T-helper 2 cell (primary cell): ENCODE measurements around the gene GSTT2.

Experiments
- DNase-seq, 5 experiments: peaks; one replicate each; pipeline versions ENCODE4 v3.0.0 to v3.0.0-alpha.2; 2012 to 2022

Gene GSTT2

GRCh38 chr22:24009227-24010017 is 29.5 kb downstream of the GSTT2 start:
- DNase-seq, result no peak

- DNase-seq, result no peak
These were observed 30.1 kb downstream of the GSTT2 start for GRCh38 chr22:24010018-24010391.

- DNase-seq, result no peak
These were observed 31.8 kb downstream of the GSTT2 start for GRCh38 chr22:24011735-24012068.

- DNase-seq, result no peak
These were observed 36.2 kb downstream of the GSTT2 start for GRCh38 chr22:24016156-24016555.

GRCh38 chr22:24021304-24021703 is 41.4 kb downstream of the GSTT2 start:
- DNase-seq, result no peak

- peak in 1 of 5 experiments; percentile 25 for DNase-seq
These were observed 43.4 kb downstream of the GSTT2 start for GRCh38 chr22:24023204-24023789.

- DNase-seq, result no peak
These were observed 44.4 kb downstream of the GSTT2 start for GRCh38 chr22:24024354-24024753.

GRCh38 chr22:24025475-24025874 is 45.5 kb downstream of the GSTT2 start:
- no peak for DNase-seq

GRCh38 chr22:24026056-24026455 is 46.1 kb downstream of the GSTT2 start:
- no peak for DNase-seq

GRCh38 chr22:24026733-24027132 is 46.8 kb downstream of the GSTT2 start:
- DNase-seq, result no peak

- no peak for DNase-seq
These were observed 47.5 kb downstream of the GSTT2 start for GRCh38 chr22:24027389-24027975.

- no peak for DNase-seq
These were observed 48.1 kb downstream of the GSTT2 start for GRCh38 chr22:24027991-24028390.

- DNase-seq, result no peak
These were observed 48.6 kb downstream of the GSTT2 start for GRCh38 chr22:24028533-24028932.

GRCh38 chr22:24029304-24029703 is 49.4 kb downstream of the GSTT2 start:
- no peak for DNase-seq

- no peak for DNase-seq
These were observed 50.3 kb downstream of the GSTT2 start for GRCh38 chr22:24030186-24030702.
